Progenitor cell of endocrine pancreas (in vitro differentiated cells): ENCODE results near the gene TOPAZ1. TPM values are rescaled to one million over a fixed set of nuclear protein-coding genes. Genes with fewer than 3 reads are reported as not detected.

ENCODE experiments used
- DNase-seq: peaks from one replicate; pipeline ENCODE4 v3.0.0; 2021; ENCODE audit warnings: low spot score; ENCODE audit not compliant: unreplicated experiment
- H3K27ac Mint-ChIP-seq: 2 replicates; pipeline ENCODE4 v1.8.0; 2021; ENCODE audit warnings: mild to moderate bottlenecking, moderate library complexity, mixed read lengths
- H3K27me3 Mint-ChIP-seq: 2 replicates; pipeline ENCODE4 v1.8.0; 2021; ENCODE audit warnings: mixed read lengths
- H3K36me3 Mint-ChIP-seq: 2 replicates; pipeline ENCODE4 v1.8.0; 2022; ENCODE audit warnings: mixed read lengths; ENCODE audit not compliant: insufficient read depth
- H3K4me1 Mint-ChIP-seq: 2 replicates; pipeline ENCODE4 v1.8.0; 2021; ENCODE audit warnings: low read depth, mixed read lengths
- H3K4me3 Mint-ChIP-seq: 2 replicates; pipeline ENCODE4 v1.8.0; 2021; ENCODE audit warnings: low read depth, mild to moderate bottlenecking, moderate library complexity, mixed read lengths
- H3K9me3 Mint-ChIP-seq: 2 replicates; pipeline ENCODE4 v1.8.0; 2021; ENCODE audit warnings: low read depth, mixed read lengths
- total RNA-seq: library from RNA; stranded (reverse); gene quantifications from 2 replicates; pipeline ENCODE4 v1.2.1, GENCODE V29; 2021
- TF ChIP-seq, protein P1 (sequence below): fragments of 200-600 bp; sonication (generic); IDR thresholded peaks from one replicate; pipeline ENCODE4 v1.5.0; 2021; ENCODE audit warnings: antibody characterized with exemption, mild to moderate bottlenecking; ENCODE audit not compliant: unreplicated experiment

Gene TOPAZ1
- total RNA-seq, 1 donor from 2014 or later: not detected

DNA sequence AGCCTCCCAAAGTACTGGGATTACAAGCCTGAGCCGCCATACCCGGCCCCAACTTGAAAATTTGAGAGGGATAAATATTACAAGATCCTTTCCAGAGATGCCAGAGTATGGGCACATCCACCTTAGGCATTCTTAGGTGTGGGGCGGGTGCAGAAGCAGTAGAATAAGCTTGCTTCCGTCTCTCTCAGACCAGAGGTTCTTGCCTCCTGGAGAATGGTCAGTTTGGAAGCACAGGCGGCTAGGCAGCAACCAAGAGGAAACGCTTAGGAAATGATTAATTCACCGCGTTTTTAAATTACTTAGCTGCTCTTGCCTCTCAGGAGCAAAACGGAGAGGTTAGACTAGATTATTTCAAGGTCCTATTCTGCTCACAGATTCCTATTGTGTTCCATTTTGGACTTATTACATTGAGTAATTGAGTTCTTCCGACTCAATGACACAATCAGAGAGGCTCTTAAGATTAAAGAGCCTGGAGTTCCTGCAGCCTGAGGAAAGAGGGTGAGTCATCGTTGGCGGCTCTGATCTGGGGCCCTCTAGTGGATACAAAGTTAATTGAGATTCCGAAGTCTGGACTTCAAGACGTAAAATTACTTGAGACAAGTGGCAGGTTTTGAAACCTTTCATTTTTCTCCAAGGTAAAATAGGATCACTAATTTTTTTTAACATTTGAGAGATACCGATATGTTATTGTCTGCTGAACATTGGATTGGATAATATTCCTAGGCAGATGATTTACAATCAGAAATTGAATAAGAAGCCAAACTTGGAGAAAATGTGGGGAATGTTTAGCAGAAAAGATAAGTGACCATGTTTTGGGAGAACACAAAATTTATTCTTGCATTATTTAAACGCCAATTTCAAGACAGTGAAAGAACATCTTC, 5.8 kb upstream of the TOPAZ1 start:
- Mint-ChIP-seq H3K9me3 (no peaks in the 10 kb centered on the region), H3K4me3 (peak overlapping the region; percentile 9), H3K27ac (peak overlapping the region; percentile 40), H3K4me1 (peaks cover 26% of the 10 kb centered on the region), H3K36me3 (no peaks in the 10 kb centered on the region), H3K27me3 (no peaks in the 10 kb centered on the region)
- TF ChIP-seq, protein P1, sequence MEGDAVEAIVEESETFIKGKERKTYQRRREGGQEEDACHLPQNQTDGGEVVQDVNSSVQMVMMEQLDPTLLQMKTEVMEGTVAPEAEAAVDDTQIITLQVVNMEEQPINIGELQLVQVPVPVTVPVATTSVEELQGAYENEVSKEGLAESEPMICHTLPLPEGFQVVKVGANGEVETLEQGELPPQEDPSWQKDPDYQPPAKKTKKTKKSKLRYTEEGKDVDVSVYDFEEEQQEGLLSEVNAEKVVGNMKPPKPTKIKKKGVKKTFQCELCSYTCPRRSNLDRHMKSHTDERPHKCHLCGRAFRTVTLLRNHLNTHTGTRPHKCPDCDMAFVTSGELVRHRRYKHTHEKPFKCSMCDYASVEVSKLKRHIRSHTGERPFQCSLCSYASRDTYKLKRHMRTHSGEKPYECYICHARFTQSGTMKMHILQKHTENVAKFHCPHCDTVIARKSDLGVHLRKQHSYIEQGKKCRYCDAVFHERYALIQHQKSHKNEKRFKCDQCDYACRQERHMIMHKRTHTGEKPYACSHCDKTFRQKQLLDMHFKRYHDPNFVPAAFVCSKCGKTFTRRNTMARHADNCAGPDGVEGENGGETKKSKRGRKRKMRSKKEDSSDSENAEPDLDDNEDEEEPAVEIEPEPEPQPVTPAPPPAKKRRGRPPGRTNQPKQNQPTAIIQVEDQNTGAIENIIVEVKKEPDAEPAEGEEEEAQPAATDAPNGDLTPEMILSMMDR: peak; percentile 82
- peak; percentile 18 for DNase-seq

DNA sequence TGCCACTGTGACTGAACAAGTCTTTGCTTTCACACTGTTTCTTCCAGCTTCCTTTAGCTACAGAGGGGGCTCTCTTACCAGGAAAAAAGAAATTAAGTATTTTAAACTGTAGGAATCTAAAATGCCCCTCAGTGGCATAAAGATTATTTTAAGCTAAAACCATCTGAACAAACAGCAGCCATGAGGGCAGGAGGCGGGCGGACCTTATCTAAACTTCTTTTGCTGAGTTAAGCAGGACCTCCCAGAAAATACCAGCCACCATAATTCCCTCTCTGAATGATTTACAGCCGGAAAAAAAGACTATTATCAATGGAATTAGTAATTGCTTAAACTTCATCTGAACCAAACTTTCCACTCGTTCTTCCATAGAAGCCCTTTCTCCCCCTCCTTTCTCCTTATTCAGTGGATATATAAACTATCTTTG, 5.2 kb upstream of the TOPAZ1 start:
- H3K9me3 Mint-ChIP-seq: peaks cover 4% of the 10 kb centered on the region
- peaks cover 1% of the 10 kb centered on the region for H3K36me3 Mint-ChIP-seq
- peaks cover 26% of the 10 kb centered on the region for H3K4me1 Mint-ChIP-seq
- no peak overlapping the region for H3K4me3 Mint-ChIP-seq
- no peak for DNase-seq
- TF ChIP-seq, protein P1: no peak
- no peak overlapping the region for H3K27ac Mint-ChIP-seq
- H3K27me3 Mint-ChIP-seq: no peaks in the 10 kb centered on the region

DNA sequence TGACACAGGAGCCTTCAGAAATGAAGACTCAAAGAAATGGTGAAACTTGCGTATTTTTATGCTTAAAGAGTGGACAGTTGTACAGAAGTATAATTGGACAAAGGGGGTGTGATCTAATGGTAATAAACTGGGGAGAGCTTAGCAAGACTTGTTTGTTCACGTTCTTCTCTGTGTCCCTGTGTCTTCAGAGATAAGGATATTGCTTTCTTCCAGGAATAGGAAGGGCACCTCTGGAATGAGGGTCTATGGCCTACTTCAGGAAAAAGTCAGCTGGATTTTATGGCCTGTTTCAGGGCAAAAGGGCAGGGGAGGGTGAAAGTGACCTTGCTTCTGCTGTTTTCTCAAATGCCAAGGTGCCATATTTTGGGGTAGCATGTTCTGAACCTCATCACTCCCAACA, 4.5 kb upstream of the TOPAZ1 start:
- DNase-seq: no peak
- TF ChIP-seq, protein P1: no peak
- Mint-ChIP-seq H3K4me3 (no peak overlapping the region), H3K27me3 (no peaks in the 10 kb centered on the region), H3K27ac (no peak overlapping the region), H3K4me1 (peaks cover 26% of the 10 kb centered on the region), H3K36me3 (peaks cover 1% of the 10 kb centered on the region), H3K9me3 (peaks cover 4% of the 10 kb centered on the region)

DNA sequence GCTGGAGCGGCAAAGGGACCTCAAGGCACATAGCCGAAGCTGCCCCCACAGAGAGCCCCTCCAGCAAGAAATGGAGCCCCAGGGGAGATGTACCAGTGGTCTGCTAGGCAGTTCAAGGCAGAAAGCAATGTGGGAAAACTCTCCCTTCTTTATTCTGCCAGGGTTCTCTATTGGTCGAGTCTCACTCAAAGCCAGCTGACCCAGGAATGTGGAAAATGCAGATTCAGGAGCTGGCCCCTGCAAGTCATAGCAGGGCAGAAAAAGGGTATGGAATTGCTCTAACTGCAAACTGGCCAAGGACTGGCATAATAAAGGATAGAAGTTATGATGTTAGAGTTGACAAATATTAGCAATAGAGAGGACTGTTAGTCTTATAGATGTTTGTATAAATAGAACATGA, 4.0 kb upstream of the TOPAZ1 start:
- Mint-ChIP-seq H3K27ac (no peak overlapping the region), H3K36me3 (peaks cover 1% of the 10 kb centered on the region), H3K27me3 (no peaks in the 10 kb centered on the region), H3K9me3 (peaks cover 4% of the 10 kb centered on the region), H3K4me1 (peaks cover 26% of the 10 kb centered on the region), H3K4me3 (no peak overlapping the region)
- TF ChIP-seq, protein P1: no peak
- DNase-seq: no peak

DNA sequence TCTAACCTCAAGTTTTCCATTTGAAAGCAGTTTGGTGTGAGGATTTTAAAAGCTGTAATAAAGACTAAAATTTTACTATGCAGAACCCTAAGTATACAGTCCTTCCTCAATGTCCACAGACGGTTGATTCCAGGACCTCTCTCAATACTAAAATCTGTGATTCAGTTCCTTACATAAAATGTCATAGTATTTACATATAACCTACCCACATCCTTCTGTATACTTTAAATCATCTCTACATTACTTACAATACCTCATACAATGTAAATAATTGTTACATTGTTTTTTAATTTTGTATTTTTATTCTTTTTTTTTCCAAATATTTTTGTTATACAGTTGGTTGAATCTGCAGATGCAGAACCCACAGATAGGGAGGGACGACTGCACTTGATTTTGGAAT, 2.8 kb upstream of the TOPAZ1 start:
- no peak for DNase-seq
- H3K4me1 Mint-ChIP-seq: peaks cover 26% of the 10 kb centered on the region
- H3K27ac Mint-ChIP-seq: no peak overlapping the region
- TF ChIP-seq, protein P1: no peak
- H3K9me3 Mint-ChIP-seq: peaks cover 4% of the 10 kb centered on the region
- no peaks in the 10 kb centered on the region for H3K27me3 Mint-ChIP-seq
- peaks cover 1% of the 10 kb centered on the region for H3K36me3 Mint-ChIP-seq
- H3K4me3 Mint-ChIP-seq: no peak overlapping the region
